GM12878 (cell line): ENCODE data around the gene DCST1. TPM values are rescaled to one million over a fixed set of nuclear protein-coding genes. Genes with fewer than 3 reads are reported as not detected.

ENCODE experiments used
- ATAC-seq: fragments of 200-7000 bp; cut with Tn5 transposase; 3 replicates; pipeline ENCODE4 v1.9.1; 2020; ENCODE audit warnings: mild to moderate bottlenecking, moderate library complexity
- BruUV-seq: library from RNA; stranded (reverse); fragments of 400-500 nt; replicated peaks from 2 replicates; lab custom pipeline; 2021; lab: Mats Ljungman, UMichigan
- CTCF ChIA-PET: fragments of 300-600 bp; sonication (Branson Sonifier 250); formaldehyde crosslinking; extraction: SDS; loops from one replicate; lab custom pipeline; 2021; ENCODE audit warnings: inconsistent platforms; lab: Yijun Ruan, JAX
- POLR2A ChIA-PET: fragments of 350-600 bp; formaldehyde crosslinking; extraction: SDS; loops from one replicate; lab custom pipeline; 2021; ENCODE audit warnings: inconsistent platforms; lab: Charles Lee
- RAD21 ChIA-PET: fragments of 300-600 bp; sonication (Branson Sonifier 250); formaldehyde crosslinking; loops from one replicate; lab custom pipeline; 2023; ENCODE audit warnings: antibody characterized with exemption; ENCODE audit not compliant: unreplicated experiment; lab: Charles Lee
- SMC1A ChIA-PET: fragments of 300-600 bp; sonication (Branson Sonifier 250); formaldehyde crosslinking; loops from one replicate; lab custom pipeline; 2023; ENCODE audit not compliant: unreplicated experiment, uncharacterized antibody; lab: Charles Lee
- DNase-seq: peaks from one replicate; pipeline ENCODE4 v3.0.0-alpha.2; 2011; ENCODE audit warnings: low read depth, low spot score
- FAIRE-seq: peaks from 3 replicates; lab custom pipeline; 2011; peaks lifted over from hg19 to GRCh38; lab: Jason Lieb, UNC
- H2AFZ ChIP-seq: 2 replicates; pipeline ENCODE4 v1.6.0; 2011; ENCODE audit warnings: low read depth, low read length, control low read depth; ENCODE audit not compliant: control insufficient read depth
- H3K27ac ChIP-seq: 2 replicates; pipeline ENCODE4 v1.5.1; 2011; ENCODE audit warnings: control low read depth; ENCODE audit not compliant: control insufficient read depth, insufficient read depth
- H3K27me3 ChIP-seq, 2 experiments: replicated peaks in 1 of 2; 2 replicates each; pipeline versions ENCODE4 v1.6.0 to v1.6.1; 2011; ENCODE audit warnings: low read length in 1 of 2; ENCODE audit not compliant: control insufficient read depth in 2 of 2, insufficient read depth in 2 of 2
- H3K36me3 ChIP-seq, 2 experiments: 2 replicates each; pipeline ENCODE4 v1.5.1; 2011; ENCODE audit warnings: low read length in 1 of 2; ENCODE audit not compliant: control insufficient read depth in 2 of 2, insufficient read depth in 2 of 2
- H3K4me1 ChIP-seq: 2 replicates; pipeline ENCODE4 v1.6.1; 2011; ENCODE audit warnings: mild to moderate bottlenecking, low read length, moderate library complexity, mixed read lengths; ENCODE audit not compliant: control insufficient read depth, insufficient read depth
- H3K4me2 ChIP-seq: 2 replicates; pipeline ENCODE4 v1.6.0; 2011; ENCODE audit warnings: control low read depth; ENCODE audit not compliant: control insufficient read depth, insufficient read depth
- H3K4me3 ChIP-seq: fragments of 200-600 bp; sonication (generic); 2 replicates; pipeline ENCODE4 v1.5.1; 2016
- H3K79me2 ChIP-seq: 2 replicates; pipeline ENCODE4 v1.6.0; 2011; ENCODE audit warnings: low read length; ENCODE audit not compliant: control insufficient read depth, insufficient read depth
- H3K9ac ChIP-seq: 2 replicates; pipeline ENCODE4 v1.8.0; 2011; ENCODE audit warnings: low read length, control low read depth, mixed read lengths; ENCODE audit not compliant: control insufficient read depth, insufficient read depth
- H3K9me3 ChIP-seq: replicated peaks from 3 replicates; pipeline ENCODE4 v1.5.1; 2011; ENCODE audit warnings: mild to moderate bottlenecking, low read length; ENCODE audit not compliant: control insufficient read depth, insufficient read depth
- H4K20me1 ChIP-seq: 2 replicates; pipeline ENCODE4 v1.6.0; 2011; ENCODE audit not compliant: control insufficient read depth, insufficient read depth
- CBX3 ChIP-seq: fragments of 200-600 bp; sonication (generic); IDR thresholded peaks from 2 replicates; pipeline ENCODE4 v1.6.1; 2016; ENCODE audit warnings: low read depth, borderline replicate concordance
- CHD2 ChIP-seq: IDR thresholded peaks from 2 replicates; pipeline ENCODE4 v1.6.1; 2011; ENCODE audit warnings: low read depth, low read length, improper control_type of control experiment, borderline replicate concordance
- EED ChIP-seq: sonication (generic); IDR thresholded peaks from 2 replicates; pipeline ENCODE4 v1.6.1; 2016; ENCODE audit warnings: antibody characterized with exemption, low read depth
- ELK1 ChIP-seq: IDR thresholded peaks from 2 replicates; pipeline ENCODE4 v1.6.1; 2012; ENCODE audit warnings: low read depth, low read length, improper control_type of control experiment
- EP300 ChIP-seq, 2 experiments: fragments of 150-350 bp in 1 of 2; IDR thresholded peaks; 2 replicates each; pipeline ENCODE4 v1.6.1; 2011 to 2012; ENCODE audit warnings: low read depth in 2 of 2, low read length in 2 of 2, borderline replicate concordance in 1 of 2, improper control_type of control experiment in 1 of 2, inconsistent platforms in 1 of 2; ENCODE audit not compliant: control insufficient read depth in 1 of 2
- IRF3 ChIP-seq: fragments of 450-650 bp; IDR thresholded peaks from 2 replicates; pipeline ENCODE4 v1.6.1; 2014; ENCODE audit warnings: mild to moderate bottlenecking
- NFIC ChIP-seq: IDR thresholded peaks from 2 replicates; pipeline ENCODE4 v1.6.1; 2012; ENCODE audit warnings: low read depth, mild to moderate bottlenecking, inconsistent platforms, low read length, moderate library complexity
- NRF1 ChIP-seq: conservative IDR thresholded peaks from 2 replicates; pipeline ENCODE4 v1.6.1; 2011; ENCODE audit warnings: mild to moderate bottlenecking, low read depth, low read length, improper control_type of control experiment
- RAD51 ChIP-seq: fragments of 450-650 bp; IDR thresholded peaks from 2 replicates; pipeline ENCODE4 v1.6.1; 2016; ENCODE audit warnings: moderate library complexity, mild to moderate bottlenecking, inconsistent platforms
- ZBED1 ChIP-seq: IDR thresholded peaks from 2 replicates; pipeline ENCODE4 v1.6.1; 2016; ENCODE audit warnings: borderline replicate concordance
- ZNF274 ChIP-seq: IDR thresholded peaks from one replicate; pipeline ENCODE4 v1.8.0; 2011; ENCODE audit not compliant: insufficient read length, insufficient read depth
- WGBS: methylation state at CpG from one replicate; pipeline ENCODE4 v1.1.6; 2016; ENCODE audit warnings: low lambda C conversion rate; ENCODE audit not compliant: insufficient replicate concordance, insufficient coverage; ENCODE audit errors: missing lambda C conversion rate; 5-methylcytosine and 5-hydroxymethylcytosine counted together
- in situ Hi-C: fragments of 300-500 bp; cut with MboI; formaldehyde crosslinking; loops from 9 replicates; pipeline ENCODE4 v1.14.3; 2018; ENCODE audit warnings: mixed read lengths
- intact Hi-C: fragments of 100-400 bp; cut with micrococcal nuclease; formaldehyde crosslinking; loops from one replicate; pipeline ENCODE4 v1.14.2; 2022; ENCODE audit not compliant: unreplicated experiment
- polyA plus RNA-seq, 11 experiments: library from polyadenylated mRNA; depleted of rRNA in 4 of 11; unstranded in 6 of 11; stranded (reverse) in 5 of 11; fragments of >200 nt; fragmentation: Nextera tagmentation in 4 of 11; fragmentation: Illumina TruSeq in 1 of 11; extraction: Ambion mirVana in 4 of 11; extraction: Trizol in 1 of 11; gene quantifications; 1 replicate in 1 of 11; 2 replicates in 10 of 11; pipeline versions ENCODE4 v1.2.1 to v1.2.3, GENCODE V29; 2011 to 2016; ENCODE audit warnings: inconsistent platforms in 2 of 11, missing spikeins in 2 of 11, low read depth in 1 of 11
- total RNA-seq, 4 experiments: library from RNA; depleted of rRNA in 3 of 4; stranded (reverse); fragments of >200 nt in 3 of 4; fragmentation: Illumina TruSeq in 1 of 4; extraction: Trizol in 1 of 4; gene quantifications; 2 replicates each; pipeline versions ENCODE4 v1.2.1 to v1.2.3, GENCODE V29; 2013 to 2021
- TF ChIP-seq, protein P1 (sequence below): IDR thresholded peaks from 2 replicates; pipeline ENCODE4 v1.6.1; 2012; ENCODE audit warnings: low read depth, low read length, improper control_type of control experiment
- TF ChIP-seq, protein P2 (sequence below), 3 experiments: IDR thresholded peaks in 2 of 3; conservative IDR thresholded peaks in 1 of 3; 2 replicates each; pipeline ENCODE4 v1.5.1; 2011; ENCODE audit warnings: low read depth in 3 of 3, low read length in 3 of 3, mild to moderate bottlenecking in 3 of 3, control low read depth in 2 of 3, moderate library complexity in 2 of 3, inconsistent platforms in 1 of 3, mixed read lengths in 1 of 3; ENCODE audit not compliant: control insufficient read depth in 2 of 3, insufficient read depth in 1 of 3; ENCODE audit errors: extremely low read depth in 1 of 3
- TF ChIP-seq, protein P3 (sequence below): fragments of 450-650 bp; formaldehyde crosslinking; IDR thresholded peaks from 2 replicates; pipeline ENCODE4 v1.4.0; 2020; ENCODE audit warnings: mild to moderate bottlenecking, moderate library complexity

DCST1 gene
- total and polyA plus RNA-seq, 10 of the 15 experiments (the other 5 are each of a cell fraction or from before 2014, with no cell fraction given) = not detected

GRCh38 chr1:155069551-155070157 is 36.0 kb downstream of the DCST1 start:
- H3K9me3 ChIP-seq = no peaks in the 10 kb centered on the region
- H3K27me3 ChIP-seq = no peaks in the 10 kb centered on the region
- H2AFZ ChIP-seq = no peak overlapping the region
- DNase-seq = no peak
- H3K79me2 ChIP-seq = no peaks in the 10 kb centered on the region
- H3K36me3 ChIP-seq = no peaks in the 10 kb centered on the region; a peak in 2 of 4 replicates
- CTCF ChIA-PET = interaction anchor here (2.0 to 3.6 kb wide), 2 partner anchors 15 to 22 kb away, joined by 7 to 23 read pairs; no protein-coding TSS in a partner anchor
- SMC1A ChIA-PET = interaction anchor here (1.4 kb wide), 1 partner anchor 8 kb away, joined by 3 read pairs; no protein-coding TSS in a partner anchor
- intact Hi-C loops = no loop called here
- TF ChIP-seq NFIC = no peak
- TF ChIP-seq, protein P1, sequence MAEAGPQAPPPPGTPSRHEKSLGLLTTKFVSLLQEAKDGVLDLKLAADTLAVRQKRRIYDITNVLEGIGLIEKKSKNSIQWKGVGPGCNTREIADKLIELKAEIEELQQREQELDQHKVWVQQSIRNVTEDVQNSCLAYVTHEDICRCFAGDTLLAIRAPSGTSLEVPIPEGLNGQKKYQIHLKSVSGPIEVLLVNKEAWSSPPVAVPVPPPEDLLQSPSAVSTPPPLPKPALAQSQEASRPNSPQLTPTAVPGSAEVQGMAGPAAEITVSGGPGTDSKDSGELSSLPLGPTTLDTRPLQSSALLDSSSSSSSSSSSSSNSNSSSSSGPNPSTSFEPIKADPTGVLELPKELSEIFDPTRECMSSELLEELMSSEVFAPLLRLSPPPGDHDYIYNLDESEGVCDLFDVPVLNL = no peak
- TF ChIP-seq ZNF274 = no peak
- TF ChIP-seq EED = no peak
- no peak for TF ChIP-seq NRF1
- TF ChIP-seq ELK1 = no peak
- TF ChIP-seq RAD51 = no peak
- no peak for TF ChIP-seq IRF3
- TF ChIP-seq EP300 (IDR thresholded peaks at IDR 0.05; ENCODE audit: borderline replicate concordance in 1 of 2, control insufficient read depth in 1 of 2, low read depth in 2 of 2, low read length in 2 of 2) = no peak
- TF ChIP-seq, protein P2, sequence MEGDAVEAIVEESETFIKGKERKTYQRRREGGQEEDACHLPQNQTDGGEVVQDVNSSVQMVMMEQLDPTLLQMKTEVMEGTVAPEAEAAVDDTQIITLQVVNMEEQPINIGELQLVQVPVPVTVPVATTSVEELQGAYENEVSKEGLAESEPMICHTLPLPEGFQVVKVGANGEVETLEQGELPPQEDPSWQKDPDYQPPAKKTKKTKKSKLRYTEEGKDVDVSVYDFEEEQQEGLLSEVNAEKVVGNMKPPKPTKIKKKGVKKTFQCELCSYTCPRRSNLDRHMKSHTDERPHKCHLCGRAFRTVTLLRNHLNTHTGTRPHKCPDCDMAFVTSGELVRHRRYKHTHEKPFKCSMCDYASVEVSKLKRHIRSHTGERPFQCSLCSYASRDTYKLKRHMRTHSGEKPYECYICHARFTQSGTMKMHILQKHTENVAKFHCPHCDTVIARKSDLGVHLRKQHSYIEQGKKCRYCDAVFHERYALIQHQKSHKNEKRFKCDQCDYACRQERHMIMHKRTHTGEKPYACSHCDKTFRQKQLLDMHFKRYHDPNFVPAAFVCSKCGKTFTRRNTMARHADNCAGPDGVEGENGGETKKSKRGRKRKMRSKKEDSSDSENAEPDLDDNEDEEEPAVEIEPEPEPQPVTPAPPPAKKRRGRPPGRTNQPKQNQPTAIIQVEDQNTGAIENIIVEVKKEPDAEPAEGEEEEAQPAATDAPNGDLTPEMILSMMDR (IDR thresholded peaks at IDR 0.05 in 2 of 3, conservative IDR thresholded peaks at IDR 0.05 in 1 of 3; ENCODE audit: control insufficient read depth in 2 of 3, extremely low read depth in 1 of 3, insufficient read depth in 1 of 3, low read depth in 3 of 3, low read length in 3 of 3) = no peak
- no peak for TF ChIP-seq CBX3
- TF ChIP-seq, protein P3, sequence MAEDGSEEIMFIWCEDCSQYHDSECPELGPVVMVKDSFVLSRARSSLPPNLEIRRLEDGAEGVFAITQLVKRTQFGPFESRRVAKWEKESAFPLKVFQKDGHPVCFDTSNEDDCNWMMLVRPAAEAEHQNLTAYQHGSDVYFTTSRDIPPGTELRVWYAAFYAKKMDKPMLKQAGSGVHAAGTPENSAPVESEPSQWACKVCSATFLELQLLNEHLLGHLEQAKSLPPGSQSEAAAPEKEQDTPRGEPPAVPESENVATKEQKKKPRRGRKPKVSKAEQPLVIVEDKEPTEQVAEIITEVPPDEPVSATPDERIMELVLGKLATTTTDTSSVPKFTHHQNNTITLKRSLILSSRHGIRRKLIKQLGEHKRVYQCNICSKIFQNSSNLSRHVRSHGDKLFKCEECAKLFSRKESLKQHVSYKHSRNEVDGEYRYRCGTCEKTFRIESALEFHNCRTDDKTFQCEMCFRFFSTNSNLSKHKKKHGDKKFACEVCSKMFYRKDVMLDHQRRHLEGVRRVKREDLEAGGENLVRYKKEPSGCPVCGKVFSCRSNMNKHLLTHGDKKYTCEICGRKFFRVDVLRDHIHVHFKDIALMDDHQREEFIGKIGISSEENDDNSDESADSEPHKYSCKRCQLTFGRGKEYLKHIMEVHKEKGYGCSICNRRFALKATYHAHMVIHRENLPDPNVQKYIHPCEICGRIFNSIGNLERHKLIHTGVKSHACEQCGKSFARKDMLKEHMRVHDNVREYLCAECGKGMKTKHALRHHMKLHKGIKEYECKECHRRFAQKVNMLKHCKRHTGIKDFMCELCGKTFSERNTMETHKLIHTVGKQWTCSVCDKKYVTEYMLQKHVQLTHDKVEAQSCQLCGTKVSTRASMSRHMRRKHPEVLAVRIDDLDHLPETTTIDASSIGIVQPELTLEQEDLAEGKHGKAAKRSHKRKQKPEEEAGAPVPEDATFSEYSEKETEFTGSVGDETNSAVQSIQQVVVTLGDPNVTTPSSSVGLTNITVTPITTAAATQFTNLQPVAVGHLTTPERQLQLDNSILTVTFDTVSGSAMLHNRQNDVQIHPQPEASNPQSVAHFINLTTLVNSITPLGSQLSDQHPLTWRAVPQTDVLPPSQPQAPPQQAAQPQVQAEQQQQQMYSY (CRISPR knock-in tag) = no peak
- no peak for TF ChIP-seq CHD2
- no peak for TF ChIP-seq ZBED1
- POLR2A ChIA-PET = no interaction called here
- no peak overlapping the region for H3K4me3 ChIP-seq
- RAD21 ChIA-PET = no interaction called here
- no peak overlapping the region for H3K9ac ChIP-seq
- H3K27ac ChIP-seq = no peak overlapping the region
- in situ Hi-C loops = no loop called here
- H3K4me2 ChIP-seq = no peak overlapping the region
- WGBS = 78% methylated on average over 7 of the region's 7 CpGs
- FAIRE-seq = no peak
- ATAC-seq = no peak
- peaks cover 10% of the 10 kb centered on the region for H3K4me1 ChIP-seq
- no peaks in the 10 kb centered on the region for H4K20me1 ChIP-seq
- no TSS peak for BruUV-seq
